HG03571 (cell line): ENCODE measurements around the gene RNF217.
"Not testable (repeated sequence)": the region's sequence is repeated elsewhere in the genome, so short reads cannot be mapped to it uniquely, and the experiment has no call there.

Source experiments
- ATAC-seq: cut with Tn5 transposase; IDR thresholded peaks from one replicate; pipeline ENCODE4 v1.9.1; 2021; ENCODE audit not compliant: unreplicated experiment

The RNF217 gene

GRCh38 chr6:124962639-124963415 is 590 bp downstream of the RNF217 start:
- ATAC-seq: no peak

- ATAC-seq: no peak
Observed at GRCh38 chr6:124963416-124963785, 1.2 kb downstream of the RNF217 start.

DNA sequence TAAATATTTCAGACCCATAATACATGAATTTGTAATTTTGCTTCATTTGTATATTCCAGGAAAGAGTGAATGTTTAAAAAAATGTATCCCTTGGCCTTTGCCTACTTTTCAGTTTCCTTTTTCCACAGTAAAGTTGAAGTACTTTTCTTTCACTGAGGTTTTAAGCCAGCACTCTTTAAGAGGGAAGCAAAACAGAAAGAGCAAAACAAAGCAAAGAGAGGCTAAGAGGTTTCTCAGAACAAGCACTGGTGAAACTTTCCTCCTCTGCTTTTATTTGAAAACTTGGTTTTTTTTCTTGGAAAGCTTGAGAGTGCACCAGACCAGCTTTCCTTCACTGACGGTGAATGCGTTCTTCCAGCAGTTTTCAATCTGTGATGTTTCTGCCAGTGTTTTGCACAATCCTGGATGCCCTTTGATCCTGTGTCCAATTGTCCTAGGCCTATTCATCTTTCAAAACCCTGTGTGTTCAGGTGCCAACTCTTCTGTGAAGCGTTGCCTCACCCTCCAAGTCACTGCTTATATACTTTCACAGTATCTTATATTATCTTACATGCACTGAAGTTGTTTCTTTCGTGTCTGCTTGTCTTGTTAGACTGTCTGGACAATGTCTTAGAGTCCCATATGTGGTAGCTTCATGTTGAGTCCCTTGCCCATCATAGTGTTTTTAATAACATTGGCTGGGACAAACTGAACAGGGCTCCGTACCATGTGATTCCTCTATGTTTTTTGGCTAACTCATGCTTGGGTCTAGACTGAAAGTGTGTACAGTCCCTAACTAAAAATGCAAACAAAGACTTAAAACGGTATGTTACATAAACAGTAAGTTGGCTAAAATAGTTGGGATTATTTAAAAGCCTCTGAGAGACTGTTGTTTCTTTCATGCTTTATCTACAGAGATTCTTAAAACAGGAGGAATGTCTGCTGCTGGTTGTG is 1.9 kb downstream of the RNF217 start:
- ATAC-seq: no peak

DNA sequence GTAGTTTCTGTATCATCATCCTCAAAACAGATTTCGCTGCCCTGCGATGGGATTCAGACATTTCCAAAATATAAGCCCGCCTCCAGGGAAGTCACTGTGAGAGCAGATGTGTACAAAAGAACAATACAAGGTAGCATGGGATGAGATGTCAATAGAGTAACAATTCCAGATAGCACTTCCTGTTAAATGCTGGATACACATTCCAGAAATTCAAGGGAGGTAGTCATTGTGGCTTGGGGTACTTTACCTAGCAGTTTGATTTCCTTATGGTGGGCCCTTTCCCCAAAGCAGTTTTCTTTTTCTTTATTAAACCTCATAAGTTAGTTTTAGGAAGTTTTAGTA is 2.5 kb downstream of the RNF217 start:
- no peak for ATAC-seq

DNA sequence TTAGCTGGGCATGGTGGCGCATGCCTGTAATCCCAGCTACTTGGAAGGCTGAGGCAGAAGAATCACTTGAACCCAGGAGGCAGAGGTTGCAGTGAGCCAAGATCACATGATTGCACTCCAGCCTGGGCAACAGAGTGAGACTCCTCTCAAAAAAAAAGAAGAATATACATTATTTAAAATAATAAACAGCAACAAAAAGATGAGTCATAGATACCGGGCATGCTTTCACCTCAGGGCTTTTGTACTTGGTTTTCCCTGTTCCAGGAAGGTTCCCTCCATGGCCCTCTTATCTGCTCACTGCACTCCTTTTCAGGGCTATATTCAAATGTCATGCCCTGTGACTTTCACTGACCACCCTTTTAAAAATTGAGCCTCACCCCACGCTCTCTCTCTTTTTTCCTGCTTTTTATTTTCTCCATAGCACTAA is 3.2 kb downstream of the RNF217 start:
- not testable (repeated sequence) for ATAC-seq

DNA sequence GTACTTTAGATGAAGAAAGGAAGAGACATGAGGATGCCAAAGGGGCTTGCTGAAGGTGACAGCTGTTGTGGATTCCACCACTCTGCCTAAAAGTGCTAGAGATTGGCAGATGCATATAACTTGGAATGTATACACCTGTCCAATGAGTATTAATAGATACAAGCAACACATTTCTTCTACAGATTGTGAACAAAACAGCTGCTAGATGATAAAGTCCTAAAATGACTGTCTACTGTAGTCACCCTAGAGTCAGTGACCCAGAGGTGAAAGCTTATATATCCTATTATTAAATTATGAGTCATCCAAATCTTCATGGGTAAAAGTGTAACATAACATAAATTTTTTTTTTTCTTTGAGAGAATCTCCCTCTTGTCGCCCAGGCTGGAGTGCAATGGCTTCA is 5.2 kb downstream of the RNF217 start:
- no peak for ATAC-seq

GRCh38 chr6:124968401-124968800 is 6.2 kb downstream of the RNF217 start:
- no peak for ATAC-seq

GRCh38 chr6:124970243-124970642 is 8.0 kb downstream of the RNF217 start:
- no peak for ATAC-seq

- no peak for ATAC-seq
Observed at GRCh38 chr6:124970763-124971162, 8.5 kb downstream of the RNF217 start.

DNA sequence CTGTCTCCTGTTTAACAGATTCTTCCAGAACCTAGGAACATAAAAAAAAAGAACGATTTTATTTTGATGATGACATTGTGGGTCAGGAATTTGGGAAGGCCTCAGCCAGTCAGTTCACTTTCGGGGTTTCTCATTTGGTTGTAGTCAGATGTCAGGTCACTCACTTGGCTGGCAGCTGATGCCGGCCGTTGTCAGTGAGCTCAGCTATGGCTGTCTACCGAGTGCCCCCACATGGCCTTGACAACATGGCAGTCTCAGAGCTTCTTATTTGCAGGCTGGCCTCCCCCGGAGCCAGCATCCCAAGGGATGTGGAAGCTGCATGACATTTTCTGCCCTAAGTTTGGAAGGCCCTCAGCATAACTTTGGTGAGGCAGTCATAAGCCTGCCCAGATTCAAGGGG is 11.5 kb downstream of the RNF217 start:
- no peak for ATAC-seq

DNA sequence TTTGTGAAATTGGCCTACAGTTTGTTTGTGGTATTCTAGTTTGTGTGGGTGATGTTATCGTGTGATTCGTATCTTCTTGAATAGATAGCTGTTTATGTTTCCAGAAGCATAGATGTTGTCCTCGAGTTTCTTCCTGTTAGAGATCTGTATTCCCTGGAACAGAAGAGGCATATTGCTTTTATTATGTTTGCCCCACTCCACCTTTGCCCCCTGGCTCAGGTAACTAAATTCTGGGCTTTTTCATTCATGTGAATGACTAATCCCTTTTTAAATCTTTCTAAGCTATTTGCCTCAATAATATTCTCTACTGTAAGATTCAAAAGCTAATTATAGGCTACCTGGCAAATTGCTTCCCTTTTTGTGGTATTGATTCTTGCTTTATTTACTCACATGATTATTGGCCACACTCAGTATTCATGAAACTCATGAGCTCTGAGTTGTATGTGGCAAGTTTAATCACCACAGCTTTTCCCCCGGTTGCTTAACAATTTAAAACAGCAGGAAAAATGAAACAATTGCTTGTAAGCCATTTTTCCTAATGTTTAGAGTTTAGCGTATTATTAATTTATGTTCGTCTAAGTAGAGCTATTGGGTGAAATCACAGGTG is 12.6 kb downstream of the RNF217 start:
- no peak for ATAC-seq

DNA sequence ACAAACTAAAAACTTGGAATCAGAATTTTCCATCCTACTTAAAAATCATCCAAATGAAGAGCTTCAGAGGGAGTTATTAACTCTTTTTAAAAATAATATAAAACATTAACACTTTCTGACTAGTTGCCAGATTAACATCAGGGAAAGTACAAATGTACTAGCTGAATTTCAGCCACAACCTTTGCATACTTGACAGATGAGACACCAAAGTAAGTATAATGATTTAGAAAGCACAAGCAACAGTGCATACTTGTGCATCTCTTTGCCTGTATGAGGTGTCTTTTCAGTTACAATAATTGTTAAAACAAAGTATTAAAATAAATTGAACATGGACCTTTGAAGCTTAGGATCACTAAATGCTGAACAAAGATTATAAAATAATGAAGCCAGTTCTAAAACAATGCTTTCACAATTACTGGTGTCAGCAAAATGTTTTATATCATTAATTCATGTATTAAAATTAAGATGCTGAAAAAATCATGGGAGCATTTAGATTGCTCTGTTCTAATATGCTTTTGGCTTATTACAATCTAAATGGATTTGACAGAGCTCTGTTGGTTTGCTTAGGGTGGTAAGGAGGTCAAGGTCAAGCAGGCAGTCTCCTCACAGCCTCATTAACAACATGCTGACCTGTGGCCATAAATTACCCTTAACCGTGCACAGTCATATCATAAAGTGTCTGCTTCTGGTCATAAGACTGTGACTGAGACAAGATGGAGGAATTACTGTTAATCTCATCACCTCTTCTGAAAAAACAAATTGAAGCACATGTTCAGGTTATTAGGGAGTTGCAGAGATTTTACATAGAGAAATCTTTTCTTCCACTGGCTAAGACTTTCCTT is 15.1 kb downstream of the RNF217 start:
- no peak for ATAC-seq

DNA sequence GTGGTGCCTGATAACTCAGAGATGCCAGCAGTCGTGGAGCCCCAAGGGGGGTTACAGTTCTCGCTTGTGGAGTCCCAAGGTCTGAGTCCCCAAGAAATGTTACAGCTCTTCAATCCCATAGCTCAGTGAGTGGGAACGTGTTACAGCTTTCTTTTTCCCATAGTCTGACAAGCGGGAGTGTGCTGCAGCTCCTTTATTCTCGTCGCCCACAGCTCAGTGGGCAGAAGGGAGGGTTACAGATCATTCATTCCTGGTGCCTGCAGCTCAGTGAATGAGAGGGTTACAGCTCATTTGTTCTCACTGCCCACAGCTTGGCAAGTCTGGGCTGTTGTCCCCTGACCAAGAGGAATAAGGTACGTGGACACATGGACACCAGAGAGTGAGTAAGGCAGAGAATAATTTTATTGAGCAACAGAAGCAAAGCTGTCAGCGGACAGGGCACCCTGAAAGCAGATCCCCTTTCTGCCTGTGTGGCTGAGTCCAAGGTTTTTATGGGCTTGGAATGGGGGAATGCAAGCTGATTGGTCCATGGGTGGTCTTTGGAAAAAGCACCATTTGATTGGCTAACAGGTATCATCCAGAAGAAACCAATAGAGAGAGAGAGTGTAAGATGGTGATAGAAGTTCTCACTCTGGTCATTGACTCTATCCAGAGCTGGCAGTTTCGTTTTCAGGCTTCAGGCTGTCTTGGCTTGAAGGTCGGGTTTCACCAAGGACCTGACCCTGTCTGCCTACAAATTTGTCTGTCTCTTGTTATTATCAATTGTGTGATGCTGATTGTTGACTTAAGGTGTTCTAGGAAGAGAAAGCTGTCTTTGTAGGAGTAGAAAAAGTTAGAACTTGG is 16.4 kb downstream of the RNF217 start:
- no peak for ATAC-seq

DNA sequence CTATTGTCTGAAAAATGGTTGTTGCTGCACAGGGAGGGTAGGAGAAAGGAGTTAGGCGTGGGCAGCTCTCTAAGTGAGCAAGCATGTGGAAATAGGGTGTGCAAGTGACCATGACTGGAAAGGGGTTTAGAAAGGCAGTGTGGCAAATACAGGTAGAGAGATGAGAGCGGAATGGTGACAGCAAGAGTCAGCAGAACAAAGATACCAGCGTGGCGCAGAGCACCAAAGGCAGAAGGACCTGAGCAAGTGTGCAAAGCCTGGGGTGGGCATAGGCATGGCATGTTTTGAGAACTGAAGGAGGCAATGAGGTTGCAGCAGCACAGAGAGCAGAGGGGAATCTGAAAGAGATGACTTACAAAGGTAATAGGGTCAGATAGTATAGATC is 17.0 kb downstream of the RNF217 start:
- no peak for ATAC-seq

GRCh38 chr6:124982669-124983068 is 20.4 kb downstream of the RNF217 start:
- ATAC-seq: no peak

DNA sequence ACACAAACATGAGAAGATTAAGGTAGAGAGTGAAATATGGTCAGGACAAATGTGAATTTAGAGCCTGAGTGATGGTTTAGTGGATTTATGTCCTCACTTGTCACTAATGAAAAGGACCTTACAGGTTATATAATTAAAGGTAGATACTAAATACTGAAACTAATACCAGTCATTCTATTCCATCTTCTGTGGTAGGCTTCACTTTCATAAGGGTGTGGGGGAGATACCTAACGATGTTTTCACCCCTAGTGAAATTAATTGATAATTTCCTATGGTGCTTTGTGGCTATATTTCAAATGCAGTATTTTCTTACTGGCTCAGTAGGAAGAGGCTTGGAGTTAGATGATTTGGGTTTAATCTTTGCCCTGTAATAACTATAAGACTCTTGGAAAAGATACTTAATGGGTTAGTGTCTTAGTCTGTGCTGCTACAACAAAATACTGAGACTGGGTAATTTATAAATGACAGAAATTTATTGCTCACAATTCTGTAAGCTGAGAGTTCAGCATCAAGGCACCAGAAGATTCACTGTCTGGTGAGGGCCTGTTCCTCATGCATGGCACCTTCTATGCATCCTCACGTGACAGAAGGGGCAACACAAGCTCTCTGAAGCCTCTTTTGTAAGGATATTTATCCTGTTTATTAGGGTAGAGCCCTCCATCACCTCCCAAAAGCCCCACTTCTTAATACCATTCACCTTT is 21.3 kb downstream of the RNF217 start:
- ATAC-seq: peak; percentile 48

DNA sequence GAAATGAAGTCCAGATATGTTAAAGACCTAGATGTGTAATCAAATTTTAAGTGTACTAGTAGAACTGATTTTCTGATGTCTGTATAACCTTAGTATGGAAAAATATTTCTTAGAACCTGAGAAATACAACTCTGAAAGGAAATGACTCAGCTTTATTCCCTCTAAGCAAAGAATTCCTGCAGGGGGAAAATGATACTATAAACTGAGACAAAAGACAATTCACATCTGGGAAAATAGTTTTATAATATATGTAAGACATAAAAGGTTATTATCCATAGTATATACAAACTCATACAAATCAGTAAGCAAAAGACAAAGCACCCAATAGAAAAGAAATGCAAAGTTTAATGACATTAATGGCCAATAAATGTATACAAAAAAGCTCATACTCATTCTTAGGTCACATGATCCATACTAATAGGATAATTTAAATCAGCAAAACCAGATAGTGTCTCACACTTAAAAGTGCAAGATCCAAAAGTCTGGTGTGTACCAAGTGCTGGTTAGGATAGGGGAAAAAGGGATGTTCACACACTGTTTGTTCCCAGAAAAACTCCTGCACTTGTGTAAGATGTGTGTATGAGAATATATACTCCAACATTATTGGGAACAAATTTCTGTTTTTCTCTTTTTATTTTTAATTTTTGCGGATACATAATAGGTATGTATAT is 22.6 kb downstream of the RNF217 start:
- ATAC-seq: no peak

- no peak for ATAC-seq
Observed at GRCh38 chr6:124986164-124986563, 23.9 kb downstream of the RNF217 start.

- ATAC-seq: no peak
Observed at GRCh38 chr6:124987291-124987690, 25.1 kb downstream of the RNF217 start.
